Esophagus muscularis mucosa (tissue), 4 donors: ENCODE results near the gene PPP2R5B.

Source experiments
- CTCF ChIP-seq, 3 experiments: fragments of 200-600 bp in 2 of 3; fragments of 450-650 bp in 1 of 3; sonication (generic) in 2 of 3; IDR thresholded peaks; one replicate each; pipeline ENCODE4 v1.5.1; 2017 to 2019; ENCODE audit warnings: antibody characterized with exemption in 3 of 3, mild to moderate bottlenecking in 2 of 3, moderate library complexity in 1 of 3
- EP300 ChIP-seq: sonication (generic); formaldehyde crosslinking; IDR thresholded peaks from one replicate; pipeline ENCODE4 v1.6.1; 2017; ENCODE audit warnings: antibody characterized with exemption
- POLR2A ChIP-seq: fragments of 450-650 bp; IDR thresholded peaks from one replicate; pipeline ENCODE4 v1.6.1; 2017; ENCODE audit warnings: antibody characterized with exemption, moderate library complexity, mild to moderate bottlenecking, low read depth

- TF ChIP-seq CTCF (IDR thresholded peaks at IDR 0.05) (no peak), POLR2A (no peak), EP300 (no peak)
Observed at GRCh38 chr11:64875369-64876228, 48.9 kb upstream of the PPP2R5B start.
